Astrocyte (in vitro differentiated cells and primary cell): Measurements from ENCODE around the gene SPATC1L. TPM values are rescaled to one million over a fixed set of nuclear protein-coding genes. Genes with fewer than 3 reads are reported as not detected.

Source experiments
- DNase-seq: peaks from one replicate; pipeline ENCODE4 v3.0.0-alpha.2; 2010; ENCODE audit warnings: low read depth
- FAIRE-seq: peaks from 2 replicates; lab custom pipeline; 2011; peaks lifted over from hg19 to GRCh38; lab: Jason Lieb, UNC
- H2AFZ ChIP-seq: 2 replicates; pipeline ENCODE4 v1.6.0; 2012; ENCODE audit warnings: low read depth, low read length, inconsistent platforms
- H3K27ac ChIP-seq: 2 replicates; pipeline ENCODE4 v1.5.1; 2011; ENCODE audit warnings: low read depth, low read length, inconsistent platforms
- H3K27me3 ChIP-seq: 2 replicates; pipeline ENCODE4 v1.6.0; 2011; ENCODE audit warnings: low read length, inconsistent platforms; ENCODE audit not compliant: insufficient read depth
- H3K36me3 ChIP-seq: 2 replicates; pipeline ENCODE4 v1.5.1; 2011; ENCODE audit warnings: low read length, inconsistent platforms; ENCODE audit not compliant: insufficient read depth
- H3K4me1 ChIP-seq: 2 replicates; pipeline ENCODE4 v1.5.1; 2011; ENCODE audit warnings: low read length, inconsistent platforms; ENCODE audit not compliant: insufficient read depth
- H3K4me2 ChIP-seq: 2 replicates; pipeline ENCODE4 v1.6.0; 2012; ENCODE audit warnings: low read length, inconsistent platforms
- H3K4me3 ChIP-seq: 2 replicates; pipeline ENCODE4 v1.5.1; 2011; ENCODE audit warnings: low read depth, mild to moderate bottlenecking, low read length, inconsistent platforms; ENCODE audit not compliant: insufficient read depth
- H3K79me2 ChIP-seq: 2 replicates; pipeline ENCODE4 v1.6.0; 2012; ENCODE audit warnings: mild to moderate bottlenecking, low read length, inconsistent platforms; ENCODE audit not compliant: insufficient read depth
- H3K9ac ChIP-seq: 2 replicates; pipeline ENCODE4 v1.6.0; 2012; ENCODE audit warnings: mild to moderate bottlenecking, low read length, inconsistent platforms
- H3K9me3 ChIP-seq: 2 replicates; pipeline ENCODE4 v1.5.1; 2012; ENCODE audit warnings: low read depth, mild to moderate bottlenecking, low read length, inconsistent platforms; ENCODE audit not compliant: insufficient read depth
- H4K20me1 ChIP-seq: 2 replicates; pipeline ENCODE4 v1.6.0; 2012; ENCODE audit warnings: low read length, inconsistent platforms; ENCODE audit not compliant: insufficient read depth
- H3K27ac Mint-ChIP-seq: one replicate; pipeline ENCODE4 v1.8.0; 2021; ENCODE audit warnings: mild to moderate bottlenecking, mixed read lengths; ENCODE audit not compliant: unreplicated experiment
- H3K27me3 Mint-ChIP-seq: one replicate; pipeline ENCODE4 v1.8.0; 2021; ENCODE audit warnings: low read depth, mixed read lengths; ENCODE audit not compliant: unreplicated experiment
- H3K36me3 Mint-ChIP-seq: one replicate; pipeline ENCODE4 v1.8.0; 2021; ENCODE audit warnings: low read depth, mixed read lengths; ENCODE audit not compliant: unreplicated experiment
- H3K4me1 Mint-ChIP-seq: one replicate; pipeline ENCODE4 v1.8.0; 2021; ENCODE audit warnings: low read depth, mixed read lengths; ENCODE audit not compliant: unreplicated experiment
- H3K4me3 Mint-ChIP-seq: one replicate; pipeline ENCODE4 v1.8.0; 2021; ENCODE audit warnings: mild to moderate bottlenecking, moderate library complexity, mixed read lengths; ENCODE audit not compliant: unreplicated experiment
- H3K9me3 Mint-ChIP-seq: one replicate; pipeline ENCODE4 v1.8.0; 2021; ENCODE audit warnings: mild to moderate bottlenecking, mixed read lengths; ENCODE audit not compliant: unreplicated experiment
- CTCF ChIP-seq: IDR thresholded peaks from 2 replicates; pipeline ENCODE4 v1.5.1; 2011; ENCODE audit warnings: low read depth, mild to moderate bottlenecking, inconsistent platforms, low read length, moderate library complexity; ENCODE audit not compliant: insufficient read depth
- EZH2 ChIP-seq: IDR thresholded peaks from 2 replicates; pipeline ENCODE4 v1.6.1; 2012; ENCODE audit warnings: mild to moderate bottlenecking, low read length, inconsistent platforms; ENCODE audit not compliant: insufficient read depth
- total RNA-seq: library from RNA; stranded (reverse); gene quantifications from 2 replicates; pipeline ENCODE4 v1.2.1, GENCODE V29; 2021

Gene SPATC1L
- total RNA-seq, 1 donor from 2014 or later: 17.8 TPM

GRCh38 chr21:46216132-46216747, 32.0 kb upstream of the SPATC1L start:
- H3K27ac ChIP-seq: no peak overlapping the region
- TF ChIP-seq CTCF: no peak
- no peak for TF ChIP-seq EZH2
- no peak for FAIRE-seq
- no peak overlapping the region for H3K4me2 ChIP-seq
- Mint-ChIP-seq H3K36me3 (peaks cover 9% of the 10 kb centered on the region), H3K27ac (peak overlapping the region; percentile 62), H3K4me1 (peaks cover 2% of the 10 kb centered on the region), H3K4me3 (no peak overlapping the region), H3K27me3 (no peaks in the 10 kb centered on the region), H3K9me3 (no peaks in the 10 kb centered on the region)
- no peaks in the 10 kb centered on the region for H3K4me1 ChIP-seq
- no peaks in the 10 kb centered on the region for H3K9me3 ChIP-seq
- H2AFZ ChIP-seq: no peak overlapping the region
- peaks cover 4% of the 10 kb centered on the region for H3K79me2 ChIP-seq
- H3K9ac ChIP-seq: no peak overlapping the region
- no peaks in the 10 kb centered on the region for H3K27me3 ChIP-seq
- no peaks in the 10 kb centered on the region for H3K36me3 ChIP-seq
- H4K20me1 ChIP-seq: peaks cover 72% of the 10 kb centered on the region
- DNase-seq: no peak
- H3K4me3 ChIP-seq: no peak overlapping the region

GRCh38 chr21:46215436-46216131, 31.3 kb upstream of the SPATC1L start:
- no peak overlapping the region for H3K4me3 Mint-ChIP-seq
- no peak overlapping the region for H3K27ac ChIP-seq
- H4K20me1 ChIP-seq: peaks cover 69% of the 10 kb centered on the region
- H3K27me3 Mint-ChIP-seq: no peaks in the 10 kb centered on the region
- no peaks in the 10 kb centered on the region for H3K4me1 ChIP-seq
- TF ChIP-seq CTCF (no peak), EZH2 (no peak)
- peaks cover 7% of the 10 kb centered on the region for H3K36me3 Mint-ChIP-seq
- peak overlapping the region; percentile 62 for H3K27ac Mint-ChIP-seq
- no peak overlapping the region for H2AFZ ChIP-seq
- no peaks in the 10 kb centered on the region for H3K27me3 ChIP-seq
- H3K79me2 ChIP-seq: peaks cover 4% of the 10 kb centered on the region
- H3K4me1 Mint-ChIP-seq: peaks cover 2% of the 10 kb centered on the region
- H3K9me3 ChIP-seq: no peaks in the 10 kb centered on the region
- no peak overlapping the region for H3K9ac ChIP-seq
- H3K36me3 ChIP-seq: no peaks in the 10 kb centered on the region
- H3K9me3 Mint-ChIP-seq: no peaks in the 10 kb centered on the region
- DNase-seq (no peak), FAIRE-seq (no peak)
- no peak overlapping the region for H3K4me3 ChIP-seq
- H3K4me2 ChIP-seq: no peak overlapping the region
